Upper lobe of right lung (tissue), 1 donor: Measurements from ENCODE around the gene MSH4. TPM values are rescaled to one million over a fixed set of nuclear protein-coding genes. Genes with fewer than 3 reads are reported as not detected.

Source experiments
- ATAC-seq: fragments of 200-7000 bp; cut with Tn5 transposase; one replicate; pipeline ENCODE4 v1.9.1; 2020; ENCODE audit warnings: mild to moderate bottlenecking, moderate library complexity
- DNase-seq: peaks from one replicate; pipeline ENCODE4 v3.0.0-alpha.2; 2020
- H3K27ac ChIP-seq: fragments of 200-600 bp; one replicate; pipeline ENCODE4 v1.8.0; 2022
- H3K27me3 ChIP-seq: fragments of 200-600 bp; one replicate; pipeline ENCODE4 v1.8.0; 2022; ENCODE audit warnings: mild to moderate bottlenecking
- H3K36me3 ChIP-seq: fragments of 200-600 bp; one replicate; pipeline ENCODE4 v1.8.0; 2022
- H3K4me1 ChIP-seq: fragments of 200-600 bp; one replicate; pipeline ENCODE4 v1.8.0; 2022
- H3K4me3 ChIP-seq: fragments of 200-600 bp; one replicate; pipeline ENCODE4 v1.8.0; 2022; ENCODE audit warnings: mild to moderate bottlenecking
- H3K9me3 ChIP-seq: fragments of 200-600 bp; one replicate; pipeline ENCODE4 v1.8.0; 2022
- CTCF ChIP-seq: fragments of 200-600 bp; IDR thresholded peaks from one replicate; pipeline ENCODE4 v1.8.0; 2022; ENCODE audit warnings: antibody characterized with exemption
- intact Hi-C: fragments of 100-400 bp; cut with DNase I; formaldehyde crosslinking; loops from one replicate; pipeline ENCODE4 v1.11.0; 2022
- total RNA-seq: library from RNA; stranded (reverse); fragmentation: NEBNext Ultra II Directional; extraction: Animal tissue kit (Norgen Biotek cat#: 25700); gene quantifications from one replicate; pipeline ENCODE4 v1.2.1, GENCODE V29; 2021
- donor health status: DM: no; HTN: yes; CAD: no; lungs with severe emphysema.

Gene MSH4
- total RNA-seq, 1 donor from 2014 or later, result 0.96 TPM

- intact Hi-C loops, result no loop called here
- no peak for TF ChIP-seq CTCF
- ATAC-seq, result no peak
Observed at GRCh38 chr1:75953461-75953860, 156.8 kb downstream of the MSH4 start.

GRCh38 chr1:75954586-75954985 lies 157.9 kb downstream of the MSH4 start:
- H3K4me1 ChIP-seq, result no peaks in the 10 kb centered on the region
- H3K36me3 ChIP-seq, result no peaks in the 10 kb centered on the region
- TF ChIP-seq CTCF, result no peak
- H3K4me3 ChIP-seq, result no peak overlapping the region
- H3K27ac ChIP-seq, result no peak overlapping the region
- intact Hi-C loops, result no loop called here
- no peaks in the 10 kb centered on the region for H3K9me3 ChIP-seq
- H3K27me3 ChIP-seq, result no peaks in the 10 kb centered on the region
- no peak for DNase-seq
- no peak for ATAC-seq

More at GRCh38 chr1:75953461-75953860, 156.8 kb downstream of the MSH4 start:
- no peaks in the 10 kb centered on the region for H3K36me3 ChIP-seq
- no peaks in the 10 kb centered on the region for H3K4me1 ChIP-seq
- H3K9me3 ChIP-seq, result no peaks in the 10 kb centered on the region
- H3K4me3 ChIP-seq, result no peak overlapping the region
- no peak overlapping the region for H3K27ac ChIP-seq
- DNase-seq, result no peak
- H3K27me3 ChIP-seq, result no peaks in the 10 kb centered on the region

Other genes with a start within 250 kb of the MSH4 start
- 0.55 TPM for gene SLC44A5, start 185.8 kb upstream of the MSH4 start, total RNA-seq
- gene ACADM, start 72.2 kb upstream of the MSH4 start, total RNA-seq, result 42.1 TPM
- 71.6 TPM for gene RABGGTB, start 10.6 kb upstream of the MSH4 start, total RNA-seq
- not detected for gene ASB17, start 135.5 kb downstream of the MSH4 start, total RNA-seq